HEK293 (cell line): ENCODE results near the gene ZNF506.
A peak's percentile ranks its signal among the peaks of the same experiment; 100 is the strongest.

Source experiments
- GLIS2 ChIP-seq: fragments of 450-650 bp; formaldehyde crosslinking; IDR thresholded peaks from 2 replicates; pipeline ENCODE4 v1.5.1; 2016; ENCODE audit warnings: missing biosample characterization, missing genetic modification characterization
- HOXD13 ChIP-seq: sonication (generic); formaldehyde crosslinking; IDR thresholded peaks from 2 replicates; pipeline ENCODE4 v1.8.0; 2022; ENCODE audit warnings: missing genetic modification reagents, borderline replicate concordance
- OSR2 ChIP-seq: fragments of 450-650 bp; formaldehyde crosslinking; IDR thresholded peaks from 2 replicates; pipeline ENCODE4 v1.5.1; 2016; ENCODE audit warnings: missing biosample characterization, missing genetic modification characterization
- OVOL3 ChIP-seq: fragments of 450-650 bp; formaldehyde crosslinking; IDR thresholded peaks from 2 replicates; pipeline ENCODE4 v1.5.1; 2016; ENCODE audit warnings: missing biosample characterization, missing genetic modification characterization
- SETDB1 ChIP-seq: IDR thresholded peaks from one replicate; pipeline ENCODE4 v1.6.1; 2017; ENCODE audit warnings: mild to moderate bottlenecking, low read length, moderate library complexity, mixed read lengths; ENCODE audit not compliant: insufficient read length
- SP7 ChIP-seq: fragments of 450-650 bp; formaldehyde crosslinking; IDR thresholded peaks from 2 replicates; pipeline ENCODE4 v1.5.1; 2016; ENCODE audit warnings: missing biosample characterization, missing genetic modification characterization
- ZBTB20 ChIP-seq: fragments of 450-650 bp; formaldehyde crosslinking; IDR thresholded peaks from 2 replicates; pipeline ENCODE4 v1.5.1; 2016; ENCODE audit warnings: missing biosample characterization, missing genetic modification characterization
- ZBTB21 ChIP-seq: fragments of 450-650 bp; formaldehyde crosslinking; IDR thresholded peaks from 2 replicates; pipeline ENCODE4 v1.5.1; 2017; ENCODE audit warnings: missing biosample characterization, missing genetic modification characterization
- ZFP41 ChIP-seq: fragments of 450-650 bp; formaldehyde crosslinking; IDR thresholded peaks from 2 replicates; pipeline ENCODE4 v1.5.1; 2016; ENCODE audit warnings: missing biosample characterization, missing genetic modification characterization, borderline replicate concordance
- ZNF112 ChIP-seq: fragments of 450-650 bp; formaldehyde crosslinking; IDR thresholded peaks from 2 replicates; pipeline ENCODE4 v1.5.0; 2017; ENCODE audit warnings: missing biosample characterization, missing genetic modification characterization
- ZNF221 ChIP-seq: fragments of 450-650 bp; formaldehyde crosslinking; IDR thresholded peaks from 2 replicates; pipeline ENCODE4 v1.5.1; 2017; ENCODE audit warnings: missing biosample characterization, missing genetic modification characterization, borderline replicate concordance
- ZNF266 ChIP-seq: fragments of 450-650 bp; formaldehyde crosslinking; IDR thresholded peaks from 2 replicates; pipeline ENCODE4 v1.5.1; 2016; ENCODE audit warnings: missing biosample characterization, missing genetic modification characterization, low read depth
- ZNF324 ChIP-seq: fragments of 450-650 bp; formaldehyde crosslinking; IDR thresholded peaks from 2 replicates; pipeline ENCODE4 v1.5.1; 2016; ENCODE audit warnings: missing biosample characterization, missing genetic modification characterization
- ZNF350 ChIP-seq: fragments of 450-650 bp; formaldehyde crosslinking; IDR thresholded peaks from 2 replicates; pipeline ENCODE4 v1.5.0; 2017; ENCODE audit warnings: missing biosample characterization, mild to moderate bottlenecking, missing genetic modification characterization
- ZNF433 ChIP-seq: fragments of 450-650 bp; formaldehyde crosslinking; IDR thresholded peaks from 2 replicates; pipeline ENCODE4 v1.5.1; 2016; ENCODE audit warnings: missing biosample characterization, missing genetic modification characterization, low read depth
- ZNF558 ChIP-seq: fragments of 450-650 bp; formaldehyde crosslinking; IDR thresholded peaks from 2 replicates; pipeline ENCODE4 v1.5.1; 2016; ENCODE audit warnings: missing biosample characterization, missing genetic modification characterization
- ZNF626 ChIP-seq: fragments of 450-650 bp; sonication (Bioruptor Pico); formaldehyde crosslinking; IDR thresholded peaks from 2 replicates; pipeline ENCODE4 v1.5.1; 2018; ENCODE audit warnings: missing biosample characterization, missing genetic modification characterization, inconsistent platforms
- ZSCAN30 ChIP-seq: fragments of 450-650 bp; IDR thresholded peaks from 2 replicates; pipeline ENCODE4 v1.5.1; 2018; ENCODE audit warnings: missing biosample characterization, mild to moderate bottlenecking, missing genetic modification characterization, moderate library complexity
- ZXDB ChIP-seq: fragments of 450-650 bp; formaldehyde crosslinking; IDR thresholded peaks from 2 replicates; pipeline ENCODE4 v1.5.1; 2016; ENCODE audit warnings: missing biosample characterization, missing genetic modification characterization
- TF ChIP-seq, protein P1 (sequence below): fragments of 450-650 bp; formaldehyde crosslinking; IDR thresholded peaks from 2 replicates; pipeline ENCODE4 v1.5.1; 2016; ENCODE audit warnings: missing biosample characterization, missing genetic modification characterization
- TF ChIP-seq, protein P2 (sequence below): fragments of 450-650 bp; formaldehyde crosslinking; IDR thresholded peaks from 2 replicates; pipeline ENCODE4 v1.5.1; 2016; ENCODE audit warnings: missing biosample characterization, missing genetic modification characterization
- TF ChIP-seq, protein P3 (sequence below): fragments of 450-650 bp; formaldehyde crosslinking; IDR thresholded peaks from 2 replicates; pipeline ENCODE4 v1.5.1; 2016; ENCODE audit warnings: missing biosample characterization, missing genetic modification characterization
- TF ChIP-seq, protein P4 (sequence below): fragments of 450-650 bp; formaldehyde crosslinking; IDR thresholded peaks from 2 replicates; pipeline ENCODE4 v1.5.1; 2017; ENCODE audit warnings: missing biosample characterization, missing genetic modification characterization

Gene ZNF506

DNA sequence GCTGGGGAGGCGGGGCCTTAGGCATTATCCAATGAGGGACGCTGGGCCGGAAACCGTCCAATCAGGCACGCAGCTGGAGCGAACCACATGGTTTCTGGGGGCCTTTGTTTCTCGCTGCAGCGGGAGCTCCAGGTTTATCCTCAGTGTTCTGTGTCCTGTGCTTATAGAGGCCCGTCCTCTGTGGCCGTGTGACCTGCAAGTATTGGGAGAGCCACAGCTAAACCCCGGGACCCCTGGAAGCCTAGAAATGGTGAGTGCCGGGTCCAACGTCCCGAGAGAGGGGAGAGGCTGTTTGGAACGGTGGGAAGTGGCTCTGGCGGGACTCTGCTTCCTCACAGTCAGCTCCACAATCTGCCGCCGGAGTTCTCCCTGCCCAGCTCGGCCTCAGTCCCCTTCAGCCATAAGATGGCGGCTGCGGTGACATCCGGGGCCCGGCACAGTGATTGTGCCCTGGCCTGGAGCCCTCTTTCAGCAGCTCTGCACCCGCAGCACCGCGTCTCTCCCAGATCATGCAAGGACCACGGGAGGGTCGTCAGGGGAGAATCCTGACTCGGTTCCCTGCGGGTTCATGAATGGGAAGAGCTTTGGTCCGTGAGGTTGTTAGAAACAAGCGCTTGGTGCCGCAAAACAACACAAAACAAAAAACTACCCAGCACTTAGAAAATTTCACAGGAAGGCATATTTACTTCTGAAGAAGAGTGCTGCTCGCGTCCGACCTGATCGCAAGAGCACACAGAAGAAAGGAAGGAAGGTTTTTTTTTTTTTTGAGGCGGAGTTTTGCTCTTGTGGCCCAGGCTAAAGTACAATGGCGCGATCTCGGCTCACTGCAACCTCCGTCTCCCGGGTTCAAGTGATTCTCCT, 44.4 kb upstream of the ZNF506 start, which contains the start of gene ZNF253 (continued):
- TF ChIP-seq, protein P1, sequence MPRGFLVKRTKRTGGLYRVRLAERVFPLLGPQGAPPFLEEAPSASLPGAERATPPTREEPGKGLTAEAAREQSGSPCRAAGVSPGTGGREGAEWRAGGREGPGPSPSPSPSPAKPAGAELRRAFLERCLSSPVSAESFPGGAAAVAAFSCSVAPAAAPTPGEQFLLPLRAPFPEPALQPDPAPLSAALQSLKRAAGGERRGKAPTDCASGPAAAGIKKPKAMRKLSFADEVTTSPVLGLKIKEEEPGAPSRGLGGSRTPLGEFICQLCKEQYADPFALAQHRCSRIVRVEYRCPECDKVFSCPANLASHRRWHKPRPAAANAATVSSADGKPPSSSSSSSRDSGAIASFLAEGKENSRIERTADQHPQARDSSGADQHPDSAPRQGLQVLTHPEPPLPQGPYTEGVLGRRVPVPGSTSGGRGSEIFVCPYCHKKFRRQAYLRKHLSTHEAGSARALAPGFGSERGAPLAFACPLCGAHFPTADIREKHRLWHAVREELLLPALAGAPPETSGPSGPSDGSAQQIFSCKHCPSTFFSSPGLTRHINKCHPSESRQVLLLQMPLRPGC: no peak
- TF ChIP-seq ZBTB20 (tag by site-specific recombination) (peak; percentile 68), ZNF112 (tag by site-specific recombination) (no peak), ZNF626 (tag by site-specific recombination) (no peak), ZNF266 (no peak), ZNF433 (tag by site-specific recombination) (no peak), ZNF221 (tag by site-specific recombination) (no peak), HOXD13 (no peak), ZFP41 (tag by site-specific recombination) (no peak), OSR2 (tag by site-specific recombination) (no peak), SETDB1 (peak; percentile 22), ZXDB (0 out of 2 replicates have a peak, but pooled peaks have one; percentile 24), SP7 (tag by site-specific recombination) (peak; percentile 16; the same call in 1 of the 2 replicates), GLIS2 (tag by site-specific recombination) (no peak), ZBTB21 (tag by site-specific recombination) (no peak), ZNF324 (tag by site-specific recombination) (0 out of 2 replicates have a peak, but pooled peaks have one; percentile 36), OVOL3 (no peak), ZSCAN30 (tag by site-specific recombination) (peak; percentile 52; the same call in 1 of the 2 replicates), ZNF350 (tag by site-specific recombination) (0 out of 2 replicates have a peak, but pooled peaks have one; percentile 37), ZNF558 (tag by site-specific recombination) (no peak)
- TF ChIP-seq, protein P2, sequence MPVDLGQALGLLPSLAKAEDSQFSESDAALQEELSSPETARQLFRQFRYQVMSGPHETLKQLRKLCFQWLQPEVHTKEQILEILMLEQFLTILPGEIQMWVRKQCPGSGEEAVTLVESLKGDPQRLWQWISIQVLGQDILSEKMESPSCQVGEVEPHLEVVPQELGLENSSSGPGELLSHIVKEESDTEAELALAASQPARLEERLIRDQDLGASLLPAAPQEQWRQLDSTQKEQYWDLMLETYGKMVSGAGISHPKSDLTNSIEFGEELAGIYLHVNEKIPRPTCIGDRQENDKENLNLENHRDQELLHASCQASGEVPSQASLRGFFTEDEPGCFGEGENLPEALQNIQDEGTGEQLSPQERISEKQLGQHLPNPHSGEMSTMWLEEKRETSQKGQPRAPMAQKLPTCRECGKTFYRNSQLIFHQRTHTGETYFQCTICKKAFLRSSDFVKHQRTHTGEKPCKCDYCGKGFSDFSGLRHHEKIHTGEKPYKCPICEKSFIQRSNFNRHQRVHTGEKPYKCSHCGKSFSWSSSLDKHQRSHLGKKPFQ (tag by site-specific recombination): no peak
- TF ChIP-seq, protein P3, sequence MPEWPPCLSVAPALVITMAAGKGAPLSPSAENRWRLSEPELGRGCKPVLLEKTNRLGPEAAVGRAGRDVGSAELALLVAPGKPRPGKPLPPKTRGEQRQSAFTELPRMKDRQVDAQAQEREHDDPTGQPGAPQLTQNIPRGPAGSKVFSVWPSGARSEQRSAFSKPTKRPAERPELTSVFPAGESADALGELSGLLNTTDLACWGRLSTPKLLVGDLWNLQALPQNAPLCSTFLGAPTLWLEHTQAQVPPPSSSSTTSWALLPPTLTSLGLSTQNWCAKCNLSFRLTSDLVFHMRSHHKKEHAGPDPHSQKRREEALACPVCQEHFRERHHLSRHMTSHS (tag by site-specific recombination): no peak
- TF ChIP-seq, protein P4, sequence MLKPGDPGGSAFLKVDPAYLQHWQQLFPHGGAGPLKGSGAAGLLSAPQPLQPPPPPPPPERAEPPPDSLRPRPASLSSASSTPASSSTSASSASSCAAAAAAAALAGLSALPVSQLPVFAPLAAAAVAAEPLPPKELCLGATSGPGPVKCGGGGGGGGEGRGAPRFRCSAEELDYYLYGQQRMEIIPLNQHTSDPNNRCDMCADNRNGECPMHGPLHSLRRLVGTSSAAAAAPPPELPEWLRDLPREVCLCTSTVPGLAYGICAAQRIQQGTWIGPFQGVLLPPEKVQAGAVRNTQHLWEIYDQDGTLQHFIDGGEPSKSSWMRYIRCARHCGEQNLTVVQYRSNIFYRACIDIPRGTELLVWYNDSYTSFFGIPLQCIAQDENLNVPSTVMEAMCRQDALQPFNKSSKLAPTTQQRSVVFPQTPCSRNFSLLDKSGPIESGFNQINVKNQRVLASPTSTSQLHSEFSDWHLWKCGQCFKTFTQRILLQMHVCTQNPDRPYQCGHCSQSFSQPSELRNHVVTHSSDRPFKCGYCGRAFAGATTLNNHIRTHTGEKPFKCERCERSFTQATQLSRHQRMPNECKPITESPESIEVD (tag by site-specific recombination): no peak
